ENCODE measurements around the gene FBXO11.

FBXO11 gene

GRCh38 chr2:47906157-47907038 lies at the start of gene FBXO11 (continued):
- TF ChIP-seq ZNF654 (tag by site-specific recombination; IDR thresholded peaks at IDR 0.05; ENCODE audit: low read depth): 0 out of 2 replicates have a peak, but pooled peaks have one; percentile 15
- peak; percentile 0; the same call in 1 of the 2 replicates for TF ChIP-seq ZBTB20 (tag by site-specific recombination; IDR thresholded peaks at IDR 0.05)
- TF ChIP-seq, protein P1, sequence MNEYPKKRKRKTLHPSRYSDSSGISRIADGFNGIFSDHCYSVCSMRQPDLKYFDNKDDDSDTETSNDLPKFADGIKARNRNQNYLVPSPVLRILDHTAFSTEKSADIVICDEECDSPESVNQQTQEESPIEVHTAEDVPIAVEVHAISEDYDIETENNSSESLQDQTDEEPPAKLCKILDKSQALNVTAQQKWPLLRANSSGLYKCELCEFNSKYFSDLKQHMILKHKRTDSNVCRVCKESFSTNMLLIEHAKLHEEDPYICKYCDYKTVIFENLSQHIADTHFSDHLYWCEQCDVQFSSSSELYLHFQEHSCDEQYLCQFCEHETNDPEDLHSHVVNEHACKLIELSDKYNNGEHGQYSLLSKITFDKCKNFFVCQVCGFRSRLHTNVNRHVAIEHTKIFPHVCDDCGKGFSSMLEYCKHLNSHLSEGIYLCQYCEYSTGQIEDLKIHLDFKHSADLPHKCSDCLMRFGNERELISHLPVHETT (tag by site-specific recombination; IDR thresholded peaks at IDR 0.05): 0 out of 2 replicates have a peak, but pooled peaks have one; percentile 18
- TF ChIP-seq MZF1 (tag by site-specific recombination; IDR thresholded peaks at IDR 0.05; ENCODE audit: borderline replicate concordance): peak; percentile 60; the same call in 1 of the 2 replicates
- peak; percentile 67 for TF ChIP-seq EGR2 (tag by site-specific recombination; IDR thresholded peaks at IDR 0.05; ENCODE audit: low read depth)
- no peak for TF ChIP-seq FEZF1 (tag by site-specific recombination; IDR thresholded peaks at IDR 0.05)
- TF ChIP-seq YY1 (tag by site-specific recombination; IDR thresholded peaks at IDR 0.05): no peak
- TF ChIP-seq, protein P2, sequence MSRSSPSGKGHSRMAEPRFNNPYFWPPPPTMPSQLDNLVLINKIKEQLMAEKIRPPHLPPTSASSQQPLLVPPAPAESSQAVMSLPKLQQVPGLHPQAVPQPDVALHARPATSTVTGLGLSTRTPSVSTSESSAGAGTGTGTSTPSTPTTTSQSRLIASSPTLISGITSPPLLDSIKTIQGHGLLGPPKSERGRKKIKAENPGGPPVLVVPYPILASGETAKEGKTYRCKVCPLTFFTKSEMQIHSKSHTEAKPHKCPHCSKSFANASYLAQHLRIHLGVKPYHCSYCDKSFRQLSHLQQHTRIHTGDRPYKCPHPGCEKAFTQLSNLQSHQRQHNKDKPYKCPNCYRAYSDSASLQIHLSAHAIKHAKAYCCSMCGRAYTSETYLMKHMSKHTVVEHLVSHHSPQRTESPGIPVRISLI (tag by site-specific recombination; IDR thresholded peaks at IDR 0.05): peak; percentile 100
- no peak; the same call in 1 of the 2 replicates for TF ChIP-seq ZSCAN16 (tag by site-specific recombination; IDR thresholded peaks at IDR 0.05)
- TF ChIP-seq ZNF645 (tag by site-specific recombination; IDR thresholded peaks at IDR 0.05): no peak

DNA sequence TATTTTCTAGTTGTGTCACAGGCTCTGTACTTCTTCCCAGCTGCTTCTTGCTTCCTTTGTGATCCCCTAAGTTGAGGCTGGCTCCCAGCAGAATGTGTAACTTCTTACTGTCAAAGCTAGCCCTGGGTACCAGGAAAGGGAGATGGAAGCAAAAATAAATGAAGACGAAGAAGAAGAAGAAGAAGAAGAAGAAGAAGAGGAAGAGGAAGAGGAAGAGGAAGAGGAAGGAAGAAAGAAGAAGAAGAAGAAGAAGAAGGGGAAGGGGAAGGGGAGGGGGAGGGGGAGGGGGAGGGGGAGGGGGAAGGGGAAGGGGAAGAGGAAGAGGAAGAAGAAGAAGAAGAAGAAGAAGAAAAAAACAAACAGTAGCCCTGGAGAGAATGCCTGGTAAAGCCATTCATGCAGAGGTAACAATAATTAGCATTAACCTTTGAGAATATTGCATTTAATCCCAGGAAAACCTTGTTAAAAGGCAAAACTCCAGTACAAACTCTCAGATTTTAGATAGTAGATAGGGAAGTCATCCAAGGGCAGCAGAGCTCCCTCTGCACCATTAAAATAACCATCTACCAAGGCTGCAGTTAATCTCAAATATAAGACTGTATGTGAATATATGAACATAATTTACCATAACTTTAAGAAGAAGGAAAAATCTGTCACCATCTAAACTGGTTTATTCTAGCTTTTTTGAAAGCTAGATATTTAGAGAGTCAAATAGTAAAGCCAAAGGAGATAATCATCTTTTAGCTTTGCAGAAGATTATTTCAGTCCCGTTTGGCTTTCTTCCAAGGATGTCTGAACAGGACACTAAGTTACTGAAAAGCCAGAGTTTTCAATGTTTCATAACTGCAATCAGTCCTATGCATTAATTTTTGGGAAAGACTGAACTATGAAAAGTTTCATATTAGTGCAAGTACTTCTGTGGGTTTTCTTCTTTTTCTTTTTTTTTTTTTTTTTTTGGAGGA lies 44.3 kb upstream of the FBXO11 start:
- Histone ChIP-seq H3K4me1 (ENCODE audit: control insufficient read depth, insufficient read depth, low read length) (peaks cover 2% of the 10 kb centered on the region; the same call in 1 of the 2 replicates), H3K9me3 (ENCODE audit: control insufficient read depth, insufficient read depth, low read depth, low read length) (no peaks in the 10 kb centered on the region), H3K4me3 (ENCODE audit: low read depth, low read length) (no peak overlapping the region), H3K36me3 (ENCODE audit: control insufficient read depth in 2 of 2, insufficient read depth in 1 of 2, low read length in 2 of 2) (no peaks in the 10 kb centered on the region), H3K27ac (ENCODE audit: extremely low read depth, low read depth, low read length) (no peak overlapping the region)
- POLR2A ChIA-PET: no interaction called here
- CTCF ChIA-PET: no interaction called here
- TF ChIP-seq ZNF335 (tag by site-specific recombination; conservative IDR thresholded peaks at IDR 0.05) (no peak), ZNF513 (tag by site-specific recombination; IDR thresholded peaks at IDR 0.05) (peak; percentile 39; the same call in 1 of the 2 replicates)

- CTCF ChIA-PET: no interaction called here
- Histone ChIP-seq H3K27ac (ENCODE audit: extremely low read depth, low read depth, low read length) (no peak overlapping the region), H3K4me3 (ENCODE audit: low read depth, low read length) (no peak overlapping the region), H3K4me1 (ENCODE audit: control insufficient read depth, insufficient read depth, low read length) (peaks cover 2% of the 10 kb centered on the region; the same call in 1 of the 2 replicates), H3K9me3 (ENCODE audit: control insufficient read depth, insufficient read depth, low read depth, low read length) (no peaks in the 10 kb centered on the region), H3K36me3 (ENCODE audit: control insufficient read depth in 2 of 2, insufficient read depth in 1 of 2, low read length in 2 of 2) (no peaks in the 10 kb centered on the region)
- POLR2A ChIA-PET: no interaction called here
- TF ChIP-seq, protein P3, sequence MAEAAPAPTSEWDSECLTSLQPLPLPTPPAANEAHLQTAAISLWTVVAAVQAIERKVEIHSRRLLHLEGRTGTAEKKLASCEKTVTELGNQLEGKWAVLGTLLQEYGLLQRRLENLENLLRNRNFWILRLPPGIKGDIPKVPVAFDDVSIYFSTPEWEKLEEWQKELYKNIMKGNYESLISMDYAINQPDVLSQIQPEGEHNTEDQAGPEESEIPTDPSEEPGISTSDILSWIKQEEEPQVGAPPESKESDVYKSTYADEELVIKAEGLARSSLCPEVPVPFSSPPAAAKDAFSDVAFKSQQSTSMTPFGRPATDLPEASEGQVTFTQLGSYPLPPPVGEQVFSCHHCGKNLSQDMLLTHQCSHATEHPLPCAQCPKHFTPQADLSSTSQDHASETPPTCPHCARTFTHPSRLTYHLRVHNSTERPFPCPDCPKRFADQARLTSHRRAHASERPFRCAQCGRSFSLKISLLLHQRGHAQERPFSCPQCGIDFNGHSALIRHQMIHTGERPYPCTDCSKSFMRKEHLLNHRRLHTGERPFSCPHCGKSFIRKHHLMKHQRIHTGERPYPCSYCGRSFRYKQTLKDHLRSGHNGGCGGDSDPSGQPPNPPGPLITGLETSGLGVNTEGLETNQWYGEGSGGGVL (tag by site-specific recombination; IDR thresholded peaks at IDR 0.05): no peak
- no peak for TF ChIP-seq ZNF747 (tag by site-specific recombination; IDR thresholded peaks at IDR 0.05)
- TF ChIP-seq, protein P4, sequence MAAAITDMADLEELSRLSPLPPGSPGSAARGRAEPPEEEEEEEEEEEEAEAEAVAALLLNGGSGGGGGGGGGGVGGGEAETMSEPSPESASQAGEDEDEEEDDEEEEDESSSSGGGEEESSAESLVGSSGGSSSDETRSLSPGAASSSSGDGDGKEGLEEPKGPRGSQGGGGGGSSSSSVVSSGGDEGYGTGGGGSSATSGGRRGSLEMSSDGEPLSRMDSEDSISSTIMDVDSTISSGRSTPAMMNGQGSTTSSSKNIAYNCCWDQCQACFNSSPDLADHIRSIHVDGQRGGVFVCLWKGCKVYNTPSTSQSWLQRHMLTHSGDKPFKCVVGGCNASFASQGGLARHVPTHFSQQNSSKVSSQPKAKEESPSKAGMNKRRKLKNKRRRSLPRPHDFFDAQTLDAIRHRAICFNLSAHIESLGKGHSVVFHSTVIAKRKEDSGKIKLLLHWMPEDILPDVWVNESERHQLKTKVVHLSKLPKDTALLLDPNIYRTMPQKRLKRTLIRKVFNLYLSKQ (tag by site-specific recombination; IDR thresholded peaks at IDR 0.05; ENCODE audit: borderline replicate concordance): no peak
- TF ChIP-seq ZNF670 (tag by site-specific recombination; IDR thresholded peaks at IDR 0.05; ENCODE audit: low read depth): no peak
- TF ChIP-seq ZBTB20 (tag by site-specific recombination; IDR thresholded peaks at IDR 0.05): no peak
- TF ChIP-seq SCRT1 (tag by site-specific recombination; IDR thresholded peaks at IDR 0.05; ENCODE audit: borderline replicate concordance): no peak
- TF ChIP-seq, protein P5, sequence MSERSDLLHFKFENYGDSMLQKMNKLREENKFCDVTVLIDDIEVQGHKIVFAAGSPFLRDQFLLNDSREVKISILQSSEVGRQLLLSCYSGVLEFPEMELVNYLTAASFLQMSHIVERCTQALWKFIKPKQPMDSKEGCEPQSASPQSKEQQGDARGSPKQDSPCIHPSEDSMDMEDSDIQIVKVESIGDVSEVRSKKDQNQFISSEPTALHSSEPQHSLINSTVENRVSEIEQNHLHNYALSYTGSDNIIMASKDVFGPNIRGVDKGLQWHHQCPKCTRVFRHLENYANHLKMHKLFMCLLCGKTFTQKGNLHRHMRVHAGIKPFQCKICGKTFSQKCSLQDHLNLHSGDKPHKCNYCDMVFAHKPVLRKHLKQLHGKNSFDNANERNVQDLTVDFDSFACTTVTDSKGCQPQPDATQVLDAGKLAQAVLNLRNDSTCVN (tag by site-specific recombination; optimal IDR thresholded peaks at IDR 0.05): no peak
These were observed 40.3 kb upstream of the FBXO11 start for GRCh38 chr2:47946593-47946992.
